ELF-1 (cell line): Measurements from ENCODE around the gene CD79A.

Experiments used
- DNase-seq: peaks from one replicate; pipeline ENCODE4 v3.0.0-alpha.2; 2016; ENCODE audit warnings: low read depth, low spot score

Gene CD79A

DNA sequence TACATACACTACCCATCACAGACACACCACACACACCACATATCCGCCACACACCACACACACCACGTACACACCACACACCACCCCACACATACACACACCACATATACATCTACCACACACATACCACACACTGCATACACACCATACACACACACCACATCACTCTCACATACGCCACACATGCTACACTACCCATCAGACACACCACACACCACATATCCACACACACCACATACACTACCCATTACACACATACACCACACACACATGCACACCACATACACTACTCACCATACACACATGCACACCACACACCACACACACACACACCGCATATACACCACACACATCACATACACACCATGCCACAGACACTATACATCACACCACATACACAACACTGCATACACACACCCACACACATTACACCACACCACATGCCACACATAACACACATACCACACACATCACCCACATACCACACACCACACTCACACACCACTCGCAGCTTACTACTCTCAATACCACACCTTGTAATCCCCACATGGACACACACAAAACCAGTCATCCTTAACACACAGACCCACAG, 41.7 kb downstream of the CD79A start:
- DNase-seq: no peak

DNA sequence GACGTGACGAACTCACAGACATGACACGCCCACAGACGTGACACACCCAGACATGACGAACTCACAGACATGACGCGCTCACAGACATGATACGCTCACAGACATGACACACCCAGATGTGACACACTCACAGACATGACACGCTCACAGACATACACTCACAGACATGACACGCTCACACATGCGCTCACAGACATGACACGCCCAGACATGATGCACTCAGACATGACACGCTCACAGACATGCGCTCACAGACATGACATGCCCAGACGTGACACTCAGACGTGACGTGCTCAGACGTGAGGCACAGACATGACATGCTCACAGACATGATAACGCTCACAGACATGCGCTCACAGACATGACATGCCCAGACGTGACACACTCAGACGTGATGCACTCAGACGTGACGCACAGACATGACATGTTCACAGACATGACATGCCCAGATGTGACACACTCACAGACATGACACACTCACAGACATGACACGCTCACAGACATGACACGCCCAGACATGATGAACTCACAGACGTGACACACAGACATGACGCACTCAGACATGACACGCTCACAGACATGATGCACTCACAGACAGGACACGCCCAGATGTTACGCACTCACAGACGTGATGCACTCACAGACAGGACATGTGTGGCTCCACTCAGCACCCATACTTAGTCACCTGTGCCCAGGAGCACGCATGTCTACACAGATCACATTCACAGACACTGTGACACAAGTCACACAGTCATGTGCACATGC, 43.1 kb downstream of the CD79A start:
- no peak for DNase-seq

DNA sequence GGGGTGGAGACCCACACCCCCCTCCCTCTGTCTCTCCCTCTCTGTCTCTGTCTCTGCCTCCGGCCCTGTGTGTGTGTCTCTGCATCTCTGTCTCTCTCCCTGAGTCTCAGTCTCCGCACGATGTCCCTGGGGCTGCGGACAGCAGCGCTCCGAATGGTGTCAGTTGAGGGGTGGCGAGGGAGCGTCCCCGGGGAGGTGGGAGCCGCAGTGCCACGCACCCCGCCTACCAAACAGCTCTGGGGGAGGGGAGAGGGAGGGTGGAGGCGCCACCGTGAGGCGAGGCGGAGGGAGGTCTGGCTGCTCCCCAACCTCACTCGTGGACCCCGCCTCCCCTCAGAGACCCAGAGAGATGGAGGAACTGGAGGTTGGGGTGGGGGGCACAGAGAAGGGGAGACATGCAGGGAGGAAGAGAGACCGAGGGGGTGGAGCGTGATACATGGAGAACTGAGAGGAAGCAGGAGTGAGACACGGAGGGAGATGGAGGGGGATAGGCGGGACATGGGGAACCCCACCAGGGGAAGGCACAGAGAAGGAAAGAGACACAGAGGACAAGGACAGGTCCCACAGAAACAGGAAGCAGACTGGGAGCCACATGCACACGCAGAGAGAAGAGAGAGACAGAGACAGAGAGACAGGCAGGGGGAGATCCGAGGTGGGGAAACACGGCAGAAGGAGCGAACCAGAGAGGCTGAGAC, 44.0 kb downstream of the CD79A start:
- no peak for DNase-seq

DNA sequence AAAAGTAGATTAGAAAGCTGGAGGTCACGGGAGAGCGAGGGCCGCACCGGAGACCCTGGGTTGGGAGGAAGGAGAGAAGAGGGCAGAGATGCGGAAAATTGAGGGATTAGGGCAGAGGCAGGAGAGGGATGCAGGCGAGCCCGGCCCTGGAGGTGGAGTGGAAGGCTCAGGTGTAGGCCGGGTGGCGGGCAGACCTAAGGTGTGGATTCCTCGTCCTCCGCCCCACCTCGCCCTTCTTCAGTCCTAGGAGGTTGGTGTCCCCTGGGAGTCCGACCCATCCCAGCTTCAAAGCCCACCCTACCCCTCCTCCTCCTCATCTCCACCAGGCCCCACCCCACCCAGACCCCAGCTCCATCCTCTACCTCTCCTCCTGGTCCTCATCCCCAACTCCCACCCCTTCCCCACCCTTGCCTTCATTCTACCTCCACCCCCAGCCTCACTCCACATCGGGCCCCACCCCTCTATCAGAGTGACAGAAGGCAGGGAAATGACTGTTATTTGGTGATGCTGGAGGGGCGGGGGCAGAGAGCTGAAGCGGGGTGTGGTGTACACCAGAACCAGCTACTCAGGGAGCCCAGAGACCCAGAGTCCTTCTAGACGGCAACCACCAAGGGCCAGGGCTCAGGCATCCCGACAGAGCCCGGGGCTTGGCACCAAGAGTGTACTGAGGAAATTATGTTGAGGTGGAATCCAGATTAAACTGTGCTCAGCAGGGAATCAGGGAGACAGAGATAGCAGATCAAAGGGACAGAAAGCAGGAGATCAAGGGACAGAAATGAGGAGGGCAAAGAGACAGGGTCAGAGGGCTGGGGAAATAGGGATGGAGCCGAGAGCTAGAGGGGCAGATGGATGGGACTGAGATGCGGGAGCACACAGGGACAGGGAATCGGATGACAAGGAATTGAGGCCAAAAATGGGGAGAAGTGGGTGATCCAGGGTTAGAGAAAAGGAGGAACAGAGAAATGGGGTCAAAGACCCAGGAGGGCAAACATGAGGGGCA, 44.8 kb downstream of the CD79A start:
- no peak for DNase-seq

DNA sequence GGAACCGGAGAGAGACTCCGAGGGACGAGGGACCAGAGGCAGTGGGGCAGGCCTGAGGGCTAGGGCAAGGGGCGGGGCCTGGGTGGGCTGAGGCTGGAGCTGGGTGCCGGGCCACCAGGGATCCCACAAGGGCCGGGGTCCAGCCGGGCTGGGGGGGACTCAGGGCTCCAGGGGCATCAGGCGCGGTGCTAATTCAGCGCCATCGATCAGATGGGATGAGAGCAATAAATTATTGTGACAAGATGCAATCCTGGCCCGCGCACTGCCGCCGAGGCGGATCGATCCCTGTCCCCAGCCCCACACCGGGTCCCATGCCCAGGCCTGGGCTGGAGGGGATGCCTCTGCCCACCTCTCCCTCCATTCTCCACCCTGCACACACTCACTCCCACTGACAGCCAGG, 45.5 kb downstream of the CD79A start:
- no peak for DNase-seq

DNA sequence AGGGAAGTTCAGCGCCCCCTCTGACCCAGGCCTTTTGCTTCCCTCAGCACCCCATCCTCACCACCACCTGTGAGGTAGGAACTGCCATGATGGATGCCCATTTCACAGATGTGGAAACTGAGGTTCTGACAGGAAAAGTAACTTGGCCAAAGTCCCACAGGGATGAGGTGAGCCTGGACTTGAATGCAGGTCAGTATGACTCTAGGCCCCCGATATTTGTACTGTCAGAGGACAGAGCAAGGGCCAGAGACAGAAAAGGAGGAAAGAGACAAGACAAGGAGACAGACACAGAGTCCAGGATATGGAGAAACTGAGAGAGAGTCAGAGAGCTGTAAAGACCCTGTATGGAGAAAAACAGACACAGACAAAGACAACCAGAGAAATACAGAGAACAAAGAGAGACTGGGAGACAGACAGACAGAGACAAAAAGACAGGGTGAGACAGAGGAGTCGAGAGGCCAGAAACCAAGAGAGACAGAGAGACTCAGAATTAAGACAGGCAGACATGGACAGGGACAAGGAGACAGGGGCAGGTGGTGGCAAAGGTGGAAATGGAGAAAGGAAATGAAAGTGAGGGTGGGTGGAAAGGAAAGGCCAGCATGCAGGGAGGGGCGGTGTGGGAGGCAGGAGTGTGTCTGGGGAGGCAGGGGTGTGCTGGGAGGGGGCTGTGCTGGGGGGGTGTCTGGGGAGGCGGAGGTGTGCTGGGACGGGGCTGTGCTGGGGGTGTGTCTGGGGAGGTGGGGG, 46.1 kb downstream of the CD79A start:
- no peak for DNase-seq

DNA sequence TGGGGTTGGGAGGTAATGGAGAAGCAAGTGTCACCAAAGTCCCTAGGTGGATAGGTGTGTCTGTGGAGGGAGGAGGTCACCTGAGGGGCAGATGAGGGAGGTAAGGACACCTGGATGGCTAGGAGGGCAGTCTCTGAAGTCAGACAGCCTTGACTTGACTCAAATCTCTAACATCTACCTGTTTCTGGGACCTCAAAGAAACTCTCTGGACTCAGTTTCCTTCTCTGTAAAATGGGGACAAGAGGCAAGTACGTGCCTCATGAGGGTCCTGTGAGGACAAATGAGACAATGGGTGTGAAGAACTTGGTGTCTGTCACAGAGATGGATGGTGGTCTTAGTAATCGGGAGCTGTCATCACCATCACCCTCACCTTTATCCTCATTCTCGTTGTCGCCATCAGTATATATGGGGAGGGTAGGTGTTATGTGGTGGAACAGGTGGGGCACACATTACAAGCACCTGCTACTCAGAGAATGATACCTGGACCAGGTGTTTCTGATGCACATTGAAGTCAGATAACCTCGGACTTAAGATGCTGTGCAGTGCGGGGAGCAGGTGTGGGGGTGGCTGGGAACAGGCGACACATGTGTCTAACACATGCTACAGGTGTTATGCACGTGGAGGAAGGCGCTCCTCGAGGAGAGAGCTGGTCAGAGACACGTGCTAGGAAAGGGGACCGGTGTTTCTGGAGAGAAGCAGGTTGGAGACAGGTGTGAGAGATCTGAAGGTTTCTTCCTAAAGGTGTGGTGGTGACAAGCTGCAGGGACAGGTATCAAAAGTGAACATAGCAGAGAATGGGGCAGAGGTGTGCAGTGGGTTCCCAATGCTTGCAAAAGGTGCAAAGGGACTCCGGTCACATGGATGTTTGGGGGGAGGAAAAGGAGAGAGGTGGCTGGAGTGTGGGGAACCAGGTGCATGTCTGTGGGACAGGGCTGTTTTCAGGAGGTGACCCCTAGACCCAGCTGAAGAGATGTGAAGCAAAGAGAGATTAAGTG, 47.4 kb downstream of the CD79A start:
- DNase-seq: no peak

DNA sequence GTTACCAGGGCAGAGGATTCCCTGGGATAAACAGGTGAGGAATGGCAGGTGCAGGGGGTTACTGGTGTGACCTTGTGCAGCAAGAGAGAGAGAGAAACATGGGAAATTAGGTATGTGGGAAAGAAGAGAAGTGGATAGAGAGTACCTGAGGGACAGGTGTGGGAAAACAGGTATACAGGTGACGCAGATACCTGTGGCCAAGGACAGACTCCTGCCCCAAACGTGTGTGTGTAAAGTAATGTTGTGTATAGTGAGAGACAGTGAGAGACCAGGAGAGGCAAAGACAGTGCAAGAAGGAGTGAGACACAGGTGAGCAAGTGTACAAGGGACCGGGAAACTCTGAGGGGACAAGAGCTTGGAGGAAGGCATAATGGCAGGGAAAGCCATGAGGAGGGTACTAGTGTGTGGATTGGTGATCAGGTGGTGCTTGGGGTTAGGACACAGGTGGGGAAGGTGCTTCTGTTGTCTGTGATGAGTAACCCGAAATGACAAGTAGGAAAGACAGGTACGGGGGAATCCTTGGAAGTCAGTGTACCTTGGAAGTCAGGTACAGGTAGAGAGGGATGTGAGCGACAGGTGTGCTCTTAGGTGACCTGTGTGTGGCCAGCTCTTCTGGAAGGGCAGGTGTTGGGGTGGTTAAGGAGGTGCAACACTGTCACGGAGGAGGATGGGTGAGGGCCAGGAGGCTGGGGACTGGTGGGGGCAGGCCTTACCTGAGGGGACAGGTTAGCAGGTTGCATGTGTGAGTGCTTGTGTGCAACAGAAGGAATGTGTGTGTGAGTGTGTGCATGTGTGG, 48.3 kb downstream of the CD79A start:
- no peak for DNase-seq

DNA sequence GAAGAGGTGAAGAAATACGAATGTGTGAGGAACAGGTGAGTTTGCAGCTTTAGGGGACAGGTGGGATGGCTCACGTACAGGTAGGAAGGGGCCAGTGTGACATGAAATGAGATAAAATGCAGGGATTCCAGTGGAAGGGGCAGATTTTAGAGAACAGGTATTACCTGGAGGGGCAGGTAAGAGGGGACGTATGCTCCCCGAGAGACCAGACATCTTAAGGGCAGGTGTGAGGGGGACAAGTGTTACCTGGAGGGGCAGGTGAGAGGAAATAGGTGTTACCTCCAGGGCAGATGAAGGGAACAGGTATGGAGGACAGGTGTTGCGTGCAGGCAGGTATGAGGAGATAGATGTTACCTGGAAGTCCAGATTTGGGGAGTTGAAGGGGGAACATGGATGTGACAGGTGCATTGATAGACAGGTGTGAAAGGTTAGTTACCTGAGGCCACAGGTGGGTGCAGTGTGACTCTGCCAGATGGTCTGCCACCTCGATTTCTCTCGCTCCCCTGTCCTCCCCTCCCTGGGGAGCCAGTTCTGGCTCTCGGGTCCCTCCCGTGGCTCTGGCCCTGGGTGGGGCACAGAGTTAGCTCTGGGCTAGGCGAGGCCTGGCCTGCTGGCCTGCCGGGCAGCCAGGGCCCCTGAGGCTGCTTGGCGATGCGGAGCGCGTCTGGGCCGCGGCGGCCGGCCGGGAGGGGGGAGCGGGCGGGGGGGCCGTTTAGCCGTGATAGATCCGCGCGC, 49.1 kb downstream of the CD79A start:
- DNase-seq: no peak

DNA sequence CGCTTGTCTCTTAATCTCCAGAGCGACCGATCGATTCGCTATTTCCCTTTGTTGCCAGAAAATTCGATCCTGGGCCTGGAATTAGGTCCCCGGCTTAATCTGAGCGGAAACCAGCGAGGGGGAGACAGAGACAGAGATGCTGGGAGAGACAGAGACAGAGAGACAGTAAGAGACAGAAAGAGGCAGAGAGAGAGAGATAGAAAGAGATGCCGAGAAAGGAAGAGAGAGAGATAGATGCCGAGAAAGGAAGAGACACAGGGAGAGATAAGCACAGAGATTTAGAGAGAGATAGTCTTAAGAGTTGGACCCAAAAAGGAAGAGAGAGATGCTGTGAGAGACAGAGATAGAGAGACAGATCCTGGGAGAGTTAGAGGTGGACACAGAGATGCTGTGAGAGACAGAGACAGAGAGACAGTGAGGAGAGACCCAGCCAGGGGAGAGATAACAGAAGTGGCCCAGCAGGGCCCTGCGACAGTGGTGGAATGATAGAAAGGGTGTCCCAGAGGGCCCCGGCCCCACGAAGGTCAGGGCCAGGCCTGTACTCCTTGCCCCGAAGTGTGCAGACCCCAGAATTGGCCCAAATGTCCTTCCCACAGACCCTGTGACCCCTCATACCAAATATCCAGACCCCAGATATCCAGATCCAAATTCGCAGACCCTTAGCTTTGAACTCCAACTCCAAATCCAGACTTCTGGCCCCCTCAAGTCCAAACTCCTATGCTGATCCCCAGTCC, 49.9 kb downstream of the CD79A start:
- no peak for DNase-seq

DNA sequence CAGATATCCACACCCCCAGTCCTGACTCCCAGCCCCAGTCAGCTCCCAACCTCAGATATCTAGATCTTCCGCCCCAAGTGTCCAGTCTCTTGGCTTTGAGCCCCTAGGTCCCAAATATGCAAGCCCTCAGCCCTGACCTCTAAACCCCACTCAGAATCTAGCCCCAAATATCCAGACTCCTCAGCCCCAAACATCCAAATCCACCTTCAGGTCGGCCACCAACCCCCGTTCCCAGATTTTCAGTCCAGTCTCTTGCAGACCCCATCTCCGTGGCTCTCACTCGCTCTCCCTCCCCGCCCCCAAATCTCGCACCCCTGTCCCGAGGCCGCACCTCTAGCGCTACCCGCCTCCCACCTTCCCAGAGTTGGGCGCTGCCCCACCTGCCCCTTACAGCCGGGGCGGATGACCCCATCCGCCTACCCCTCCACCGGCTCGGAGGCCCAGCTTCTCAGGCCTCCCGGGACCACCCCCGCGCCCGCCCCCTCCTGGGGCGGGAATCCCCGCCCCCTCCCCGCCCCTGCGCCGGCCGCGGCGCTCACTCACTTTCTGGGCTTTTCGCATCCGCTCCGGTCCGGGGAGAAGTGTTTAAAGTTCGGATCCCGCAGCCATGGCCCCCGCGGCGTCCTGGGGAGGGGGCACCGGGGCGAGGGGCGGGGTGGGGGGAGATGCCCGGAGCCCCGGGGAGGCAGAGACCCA, 50.6 kb downstream of the CD79A start:
- no peak for DNase-seq

DNA sequence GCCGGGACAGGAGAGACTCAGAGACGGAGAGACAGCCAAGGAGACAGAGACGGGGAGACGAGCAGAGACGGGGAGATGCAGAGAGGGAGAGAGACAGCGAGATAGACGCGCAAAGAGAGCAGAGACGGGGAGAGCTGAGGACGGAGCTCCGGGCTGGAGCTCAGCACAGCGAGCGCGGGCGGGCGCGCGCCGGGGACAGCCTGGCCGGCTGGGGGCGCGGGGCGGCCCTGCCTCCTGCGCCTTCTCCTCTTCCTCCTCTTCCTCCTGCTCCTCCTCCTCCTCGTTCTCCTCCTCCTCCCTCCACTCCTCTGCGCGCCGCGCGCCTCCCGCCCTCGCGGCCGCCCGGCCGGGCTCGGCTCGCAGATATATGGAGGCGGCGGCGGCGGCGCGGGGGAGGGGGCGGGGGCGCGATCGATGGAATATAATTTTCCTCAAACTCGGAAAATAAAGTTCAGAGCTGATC, 51.2 kb downstream of the CD79A start, which contains the start of gene ERFL:
Gene ERFL, minus strand, starts transcription at position 229 of the 463 bp plus-strand sequence. CDS start 15,530 bp downstream, outside the sequence.
- no peak for DNase-seq

DNA sequence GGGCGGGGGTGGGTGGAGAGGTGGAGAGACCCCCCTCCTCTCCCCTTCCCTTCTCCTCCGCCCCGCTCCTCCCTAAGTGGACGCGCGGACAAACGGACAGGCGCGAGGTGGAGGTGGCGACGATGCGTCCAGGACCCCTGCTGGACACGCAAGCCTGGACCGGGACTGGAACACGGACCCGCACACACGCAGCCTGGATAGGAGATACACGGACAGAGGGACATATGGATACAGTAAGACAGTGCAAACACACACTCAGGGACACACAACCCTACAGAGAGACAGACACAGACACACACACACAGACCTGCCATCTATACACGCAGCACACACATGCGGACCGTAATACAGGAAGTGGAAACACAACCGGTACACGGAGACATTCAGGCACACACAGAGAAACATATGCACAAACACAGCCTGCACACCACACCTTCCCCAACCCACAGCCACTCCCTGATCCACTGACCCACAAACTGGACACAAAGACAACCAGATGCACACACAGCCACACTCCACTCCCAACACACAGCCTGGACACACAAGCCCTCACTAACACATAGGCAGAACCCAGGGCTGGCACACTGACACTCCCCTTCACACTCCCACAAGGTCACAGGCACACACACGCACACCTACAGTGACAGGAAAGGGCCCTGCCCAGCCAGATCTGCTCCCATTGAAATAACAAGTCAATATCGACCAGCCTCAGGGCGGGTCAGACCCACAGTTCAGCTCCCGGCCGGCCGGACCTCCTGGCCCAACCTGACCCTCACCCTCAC, 51.9 kb downstream of the CD79A start:
- DNase-seq: no peak

DNA sequence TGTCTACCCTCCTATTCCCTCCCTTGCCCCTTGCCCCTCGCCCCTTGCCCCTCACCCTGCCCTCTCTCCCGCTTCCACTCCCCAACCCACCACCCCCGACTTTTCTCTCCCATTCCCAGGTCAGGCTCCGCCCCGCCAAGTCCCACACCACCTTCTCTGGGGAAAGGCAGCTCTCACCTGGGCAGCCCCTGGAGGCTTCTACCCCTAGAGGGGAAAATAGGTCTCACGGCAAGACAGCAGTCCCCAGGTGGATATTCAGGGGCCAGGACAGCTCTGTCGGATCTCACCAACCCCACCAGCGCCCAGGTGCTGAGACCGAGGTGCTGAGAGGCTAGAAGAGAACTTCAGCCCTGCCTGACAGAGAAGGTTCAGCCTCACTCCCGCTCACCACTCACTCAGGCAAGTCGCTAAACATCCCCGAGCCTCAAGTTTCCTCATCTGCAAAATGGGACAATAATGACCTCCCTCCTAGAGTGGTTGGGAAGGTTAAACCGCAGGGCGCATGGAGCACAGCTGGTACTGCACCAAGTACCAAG, 52.5 kb downstream of the CD79A start:
- DNase-seq: no peak

DNA sequence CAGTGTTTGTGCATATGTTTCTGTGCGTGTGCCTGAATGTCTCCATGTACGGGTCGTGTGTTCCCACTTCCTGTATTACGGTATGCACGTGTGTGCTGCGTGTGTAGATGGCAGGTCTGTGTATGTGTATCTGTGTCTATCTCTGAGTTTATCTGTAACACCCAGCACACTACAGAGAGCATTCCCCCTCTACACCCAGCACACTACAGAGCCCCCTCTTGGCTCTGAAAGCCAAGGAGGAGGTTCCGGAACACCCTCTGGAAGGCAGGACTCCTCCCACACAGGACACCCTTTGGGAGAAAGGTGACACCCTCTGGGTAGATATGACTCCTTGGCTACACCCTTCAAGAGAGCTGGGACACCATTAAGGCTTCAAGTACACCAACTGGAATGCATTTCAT, 53.2 kb downstream of the CD79A start:
- DNase-seq: no peak
